ENCODE measurements around the gene CCDC136. TPM values are rescaled to one million over a fixed set of nuclear protein-coding genes. Genes with fewer than 3 reads are reported as not detected.

The CCDC136 gene
- total RNA-seq, 1 donor from 2014 or later: 0.26 TPM

DNA sequence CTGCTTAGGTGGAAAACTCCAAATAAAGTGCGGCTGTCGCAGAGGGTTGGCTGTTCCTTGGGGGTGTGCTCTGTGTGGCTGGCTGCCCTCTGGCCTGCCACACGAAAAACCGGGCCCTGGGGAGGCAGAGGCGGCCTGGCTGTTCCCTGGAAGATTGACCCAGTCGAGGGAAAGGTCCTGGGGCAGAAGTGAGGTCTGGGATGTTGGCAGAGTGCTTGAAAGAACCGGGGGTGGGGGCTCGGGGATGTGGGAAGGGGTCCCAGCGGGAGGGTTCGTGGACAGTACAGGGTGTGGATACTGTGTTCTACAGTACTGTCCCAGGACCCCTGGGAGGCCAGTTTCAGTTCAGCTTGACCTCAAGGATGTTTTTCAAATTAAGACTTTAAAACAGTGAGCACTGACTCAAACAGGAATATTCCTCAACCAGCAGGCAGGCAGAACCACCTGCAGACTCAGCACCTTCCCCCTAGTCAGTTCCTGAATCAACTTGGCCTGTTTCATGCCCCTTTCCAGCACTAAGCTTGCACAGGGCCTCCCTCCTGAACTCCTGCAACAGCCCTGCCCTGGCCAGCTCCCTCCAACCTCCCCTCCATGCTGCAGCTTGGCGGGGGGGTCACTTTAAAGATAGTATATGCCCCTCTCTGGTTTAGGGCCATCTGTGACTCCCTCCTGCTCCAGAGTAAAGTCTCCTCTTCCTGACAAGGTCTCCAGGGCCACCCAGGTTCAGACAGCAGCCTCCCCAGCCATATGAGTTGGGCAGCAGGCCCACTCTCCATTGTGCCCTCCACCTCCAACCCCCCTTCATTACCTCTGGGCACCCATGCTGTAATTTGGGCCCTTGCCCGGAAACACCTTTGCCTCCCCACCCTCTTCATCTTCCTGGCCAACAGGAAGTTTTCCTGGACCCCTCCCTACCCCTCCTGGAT, 67.7 kb downstream of the CCDC136 start:
- H3K36me3 ChIP-seq (ENCODE audit: control insufficient read depth, insufficient read depth, low read length): no peaks in the 10 kb centered on the region
- TF ChIP-seq, protein P1, sequence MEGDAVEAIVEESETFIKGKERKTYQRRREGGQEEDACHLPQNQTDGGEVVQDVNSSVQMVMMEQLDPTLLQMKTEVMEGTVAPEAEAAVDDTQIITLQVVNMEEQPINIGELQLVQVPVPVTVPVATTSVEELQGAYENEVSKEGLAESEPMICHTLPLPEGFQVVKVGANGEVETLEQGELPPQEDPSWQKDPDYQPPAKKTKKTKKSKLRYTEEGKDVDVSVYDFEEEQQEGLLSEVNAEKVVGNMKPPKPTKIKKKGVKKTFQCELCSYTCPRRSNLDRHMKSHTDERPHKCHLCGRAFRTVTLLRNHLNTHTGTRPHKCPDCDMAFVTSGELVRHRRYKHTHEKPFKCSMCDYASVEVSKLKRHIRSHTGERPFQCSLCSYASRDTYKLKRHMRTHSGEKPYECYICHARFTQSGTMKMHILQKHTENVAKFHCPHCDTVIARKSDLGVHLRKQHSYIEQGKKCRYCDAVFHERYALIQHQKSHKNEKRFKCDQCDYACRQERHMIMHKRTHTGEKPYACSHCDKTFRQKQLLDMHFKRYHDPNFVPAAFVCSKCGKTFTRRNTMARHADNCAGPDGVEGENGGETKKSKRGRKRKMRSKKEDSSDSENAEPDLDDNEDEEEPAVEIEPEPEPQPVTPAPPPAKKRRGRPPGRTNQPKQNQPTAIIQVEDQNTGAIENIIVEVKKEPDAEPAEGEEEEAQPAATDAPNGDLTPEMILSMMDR (IDR thresholded peaks at IDR 0.05; ENCODE audit: insufficient read depth, low read length, severe bottlenecking): no peak
- no peak overlapping the region for H3K4me3 ChIP-seq (ENCODE audit: low read depth, low read length)
- H3K27me3 ChIP-seq (ENCODE audit: control insufficient read depth, insufficient read depth, low read length): no peaks in the 10 kb centered on the region
- no peak for DNase-seq (ENCODE audit: low read depth)
- FAIRE-seq: no peak

DNA sequence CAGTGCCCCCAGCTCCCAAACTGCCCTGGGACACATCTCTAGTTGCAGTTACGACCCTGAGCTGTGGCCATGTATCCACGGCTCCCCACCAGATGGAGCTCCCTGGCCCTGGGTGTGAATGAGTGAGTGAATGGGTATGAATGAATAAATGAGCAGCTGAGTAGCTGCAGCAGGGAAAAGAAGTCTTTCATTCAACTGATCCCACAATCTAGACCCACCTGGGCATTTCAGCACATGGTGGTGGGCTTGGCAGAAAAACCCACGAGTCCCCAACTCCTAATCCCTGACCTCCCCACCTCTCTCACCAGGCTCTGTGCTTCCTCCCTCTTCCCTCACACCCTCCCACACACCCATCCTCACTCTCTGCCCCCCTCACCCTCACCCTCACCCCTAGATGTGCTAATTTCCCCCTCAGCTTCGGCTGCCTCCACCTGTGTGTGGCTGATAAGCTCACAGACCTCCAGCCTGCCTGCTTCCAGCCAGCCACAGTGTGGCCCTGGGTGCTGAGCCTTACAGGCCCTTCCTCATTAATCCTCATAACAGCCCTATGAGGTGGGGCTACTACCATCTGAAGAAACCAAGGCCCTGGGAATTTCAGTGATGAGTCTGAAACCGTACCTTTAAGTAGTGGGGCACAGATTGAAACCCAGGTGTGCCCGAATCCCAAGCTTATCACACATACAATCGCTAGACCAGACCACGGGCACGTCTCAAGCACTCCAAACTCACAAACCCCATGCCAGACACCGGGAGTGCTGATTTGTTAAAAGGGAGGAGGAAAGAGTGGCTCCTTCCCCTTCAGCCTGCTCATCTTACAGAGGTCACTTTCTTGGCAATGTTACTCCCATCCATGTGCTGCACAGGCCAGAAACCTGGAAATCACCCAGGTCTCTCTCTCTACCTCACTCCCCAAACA, 68.6 kb downstream of the CCDC136 start:
- DNase-seq (ENCODE audit: low read depth) (peak; percentile 10), FAIRE-seq (no peak)
- Histone ChIP-seq H3K27me3 (ENCODE audit: control insufficient read depth, insufficient read depth, low read length) (no peaks in the 10 kb centered on the region), H3K4me3 (ENCODE audit: low read depth, low read length) (no peak overlapping the region), H3K36me3 (ENCODE audit: control insufficient read depth, insufficient read depth, low read length) (peaks cover 6% of the 10 kb centered on the region)
- TF ChIP-seq, protein P1 (IDR thresholded peaks at IDR 0.05; ENCODE audit: insufficient read depth, low read length, severe bottlenecking): peak; percentile 22

DNA sequence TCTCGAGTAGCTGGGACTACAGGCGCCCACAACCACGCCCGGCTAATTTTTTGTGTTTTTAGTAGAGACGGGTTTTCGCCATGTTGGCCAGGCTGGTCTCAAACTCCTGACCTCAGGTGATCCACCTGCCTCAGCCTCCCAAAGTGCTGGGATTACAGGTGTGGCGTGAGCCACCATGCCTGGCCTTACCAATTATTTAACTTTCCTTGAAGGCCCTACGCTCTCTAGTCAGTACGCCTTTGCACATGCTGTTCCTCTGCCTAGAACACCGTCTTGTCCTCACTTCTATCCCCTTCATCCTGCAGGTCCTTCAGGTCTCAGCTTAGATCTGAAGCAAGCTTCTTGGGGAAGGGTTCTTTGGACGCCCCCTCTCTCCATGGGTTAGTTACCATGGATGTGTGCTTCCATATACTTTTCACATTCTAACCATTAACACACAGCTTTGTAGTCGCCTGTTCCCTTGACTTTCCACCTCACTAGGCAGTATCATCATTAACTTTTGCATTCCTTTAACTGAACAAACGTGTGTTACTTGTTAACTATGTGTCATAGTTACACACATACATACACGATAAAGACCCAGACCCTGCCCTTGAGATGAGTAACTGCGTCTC, 70.3 kb downstream of the CCDC136 start:
- FAIRE-seq (no peak), DNase-seq (ENCODE audit: low read depth) (no peak)
- H3K27me3 ChIP-seq (ENCODE audit: control insufficient read depth, insufficient read depth, low read length): no peaks in the 10 kb centered on the region
- peaks cover 10% of the 10 kb centered on the region for H3K36me3 ChIP-seq (ENCODE audit: control insufficient read depth, insufficient read depth, low read length)
- TF ChIP-seq, protein P1 (IDR thresholded peaks at IDR 0.05; ENCODE audit: insufficient read depth, low read length, severe bottlenecking): no peak
- H3K4me3 ChIP-seq (ENCODE audit: low read depth, low read length): peak overlapping the region; percentile 19

DNA sequence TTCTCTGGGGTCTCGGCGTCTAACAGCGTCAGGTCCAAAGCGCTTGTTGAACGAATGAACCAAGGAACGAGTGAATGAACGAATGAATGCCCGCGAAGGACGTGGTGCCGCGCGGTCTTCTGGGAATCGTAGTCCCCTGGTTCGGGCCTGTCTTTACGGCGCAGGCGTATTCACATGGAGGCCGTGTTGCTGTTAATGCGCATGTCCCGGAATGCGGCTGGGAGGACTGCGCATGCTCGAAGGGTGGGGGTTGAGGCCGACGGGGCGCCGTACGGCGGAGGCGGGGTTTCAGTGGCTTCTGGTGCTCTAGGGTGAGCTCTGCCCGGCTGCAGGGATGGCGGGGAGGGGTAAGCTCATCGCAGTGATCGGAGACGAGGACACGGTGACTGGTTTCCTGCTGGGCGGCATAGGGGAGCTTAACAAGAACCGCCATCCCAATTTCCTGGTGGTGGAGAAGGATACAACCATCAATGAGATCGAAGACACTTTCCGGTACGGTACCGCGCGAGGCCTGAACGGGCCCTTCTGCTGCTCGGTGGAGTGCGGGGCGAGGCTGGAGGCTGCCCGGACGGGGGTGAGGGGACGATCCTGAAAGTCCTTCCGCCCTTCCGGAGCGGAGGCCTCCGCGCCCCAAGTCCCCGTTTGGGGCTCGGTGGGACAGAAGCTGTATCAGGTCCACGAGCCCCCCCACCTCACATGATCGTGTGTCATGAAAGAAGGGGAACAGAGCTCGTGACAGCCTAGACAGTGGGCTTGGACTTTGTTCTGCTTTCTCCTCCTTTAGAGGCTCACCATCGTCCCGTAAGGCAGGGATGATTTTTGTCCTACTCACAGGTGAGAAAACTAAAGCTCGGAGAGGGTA, 71.0 kb downstream of the CCDC136 start, which contains the start of gene ATP6V1F:
Gene ATP6V1F (plus strand): TSS at position 286 of the 862 bp plus-strand sequence. CDS start 49 bp downstream, at position 335.
- Histone ChIP-seq H3K4me3 (ENCODE audit: low read depth, low read length) (peak within 1 kb of the TSS; percentile 78), H3K36me3 (ENCODE audit: control insufficient read depth, insufficient read depth, low read length) (peaks cover 10% of the 10 kb centered on the region), H3K27me3 (ENCODE audit: control insufficient read depth, insufficient read depth, low read length) (no peaks in the 10 kb centered on the region)
- FAIRE-seq (no peak), DNase-seq (ENCODE audit: low read depth) (peak; percentile 92)
- TF ChIP-seq, protein P1 (IDR thresholded peaks at IDR 0.05; ENCODE audit: insufficient read depth, low read length, severe bottlenecking): no peak
